Activated naive CD8-positive, alpha-beta T cell treated with anti-CD3 and anti-CD28 coated beads, Interleukin-2, amount 50 U/mL, for 16 hours (primary cell): Measurements from ENCODE around the gene CRLF3.
"Not testable (repeated sequence)": the region's sequence is repeated elsewhere in the genome, so short reads cannot be mapped to it uniquely, and the experiment has no call there.

ENCODE experiments used
- DNase-seq: peaks from one replicate; pipeline ENCODE4 v3.0.0-alpha.2; 2020; ENCODE audit warnings: low read depth, low spot score

The CRLF3 gene

GRCh38 chr17:30814860-30815259 lies 9.6 kb downstream of the CRLF3 start:
- not testable (repeated sequence) for DNase-seq

GRCh38 chr17:30814236-30814635 lies 10.3 kb downstream of the CRLF3 start:
- DNase-seq: not testable (repeated sequence)

GRCh38 chr17:30812218-30813177 lies 12.0 kb downstream of the CRLF3 start:
- DNase-seq: no peak

GRCh38 chr17:30809867-30810266 lies 14.6 kb downstream of the CRLF3 start:
- no peak for DNase-seq

- DNase-seq: no peak
These were observed 15.7 kb downstream of the CRLF3 start for GRCh38 chr17:30808785-30809286.

- no peak for DNase-seq
These were observed 16.6 kb downstream of the CRLF3 start for GRCh38 chr17:30807896-30808295.

- no peak for DNase-seq
These were observed 18.5 kb downstream of the CRLF3 start for GRCh38 chr17:30805944-30806456.

GRCh38 chr17:30801671-30802070 lies 22.8 kb downstream of the CRLF3 start:
- no peak for DNase-seq

- DNase-seq: no peak
These were observed 28.5 kb downstream of the CRLF3 start for GRCh38 chr17:30796016-30796415.

GRCh38 chr17:30794372-30794771 lies 30.1 kb downstream of the CRLF3 start:
- DNase-seq: no peak

GRCh38 chr17:30793282-30793977 lies 31.1 kb downstream of the CRLF3 start:
- DNase-seq: no peak

- DNase-seq: no peak
These were observed 34.2 kb downstream of the CRLF3 start for GRCh38 chr17:30790279-30790678.

GRCh38 chr17:30788918-30789317 lies 35.6 kb downstream of the CRLF3 start:
- DNase-seq: no peak

GRCh38 chr17:30782206-30782605 lies 42.3 kb downstream of the CRLF3 start:
- no peak for DNase-seq

- DNase-seq: peak; percentile 25
These were observed 44.1 kb downstream of the CRLF3 start for GRCh38 chr17:30780343-30780742.

- not testable (repeated sequence) for DNase-seq
These were observed 55.7 kb downstream of the CRLF3 start for GRCh38 chr17:30768771-30769170.

GRCh38 chr17:30767641-30768404 lies 56.7 kb downstream of the CRLF3 start:
- not testable (repeated sequence) for DNase-seq

- DNase-seq: no peak
These were observed 63.4 kb downstream of the CRLF3 start for GRCh38 chr17:30761060-30761459.

GRCh38 chr17:30753291-30753690 lies 71.2 kb downstream of the CRLF3 start:
- DNase-seq: not testable (repeated sequence)

- not testable (repeated sequence) for DNase-seq
These were observed 73.5 kb downstream of the CRLF3 start for GRCh38 chr17:30750982-30751381.

GRCh38 chr17:30747621-30748020 lies 76.9 kb downstream of the CRLF3 start:
- DNase-seq: not testable (repeated sequence)
